BLaER1 treated with 17β-estradiol and CSF1 and Interleukin-3, amounts not matched to agents 10 nM and 100 nM (cell line): Measurements from ENCODE around the gene ALK.
A peak's percentile ranks its signal among the peaks of the same experiment; 100 is the strongest.

ENCODE experiments used
- H3K27ac ChIP-seq, 11 experiments: shearing (Covaris generic); formaldehyde crosslinking; 2 replicates each; pipeline ENCODE4 v1.8.1; 2022
- H3K27me3 ChIP-seq, 11 experiments: shearing (Covaris generic); formaldehyde crosslinking; 2 replicates each; pipeline ENCODE4 v1.8.1; 2022
- H3K36me3 ChIP-seq, 11 experiments: shearing (Covaris generic); formaldehyde crosslinking; 2 replicates each; pipeline ENCODE4 v1.8.1; 2022
- H3K4me1 ChIP-seq, 10 experiments: shearing (Covaris generic); formaldehyde crosslinking; 2 replicates each; pipeline ENCODE4 v1.8.1; 2022
- H3K4me2 ChIP-seq, 11 experiments: shearing (Covaris generic); formaldehyde crosslinking; 2 replicates each; pipeline ENCODE4 v1.8.1; 2022
- H3K4me3 ChIP-seq, 10 experiments: shearing (Covaris generic); formaldehyde crosslinking; 2 replicates each; pipeline ENCODE4 v1.8.1; 2022
- H3K9ac ChIP-seq, 11 experiments: shearing (Covaris generic); formaldehyde crosslinking; 2 replicates each; pipeline ENCODE4 v1.8.1; 2022
- H3K9me3 ChIP-seq, 11 experiments: shearing (Covaris generic); formaldehyde crosslinking; replicated peaks in 1 of 11; 2 replicates each; pipeline ENCODE4 v1.8.1; 2022
- H4K20me1 ChIP-seq, 11 experiments: shearing (Covaris generic); formaldehyde crosslinking; 2 replicates each; pipeline ENCODE4 v1.8.1; 2022
- Cebpa-rat ChIP-seq, 11 experiments: shearing (Covaris generic); IDR thresholded peaks; 2 replicates each; pipeline ENCODE4 v1.8.1; 2022

ALK gene

GRCh38 chr2:29918941-29919340, 2.4 kb downstream of the ALK start:
- Histone ChIP-seq H3K4me1 (peaks cover 29 to 49% (median 44%) of the 10 kb centered on the region in 10 experiments), H3K27me3 (peaks cover 20 to 32% (median 27%) of the 10 kb centered on the region in 11 experiments), H3K36me3 (no peaks in the 10 kb centered on the region), H3K4me3 (no peak overlapping the region), H4K20me1 (peaks cover 0 to 20% (median 11%) of the 10 kb centered on the region in 11 experiments; a peak in 12 of 22 replicates), H3K9me3 (peaks cover 0 to 10% (median 0%) of the 10 kb centered on the region in 11 experiments; a peak in 4 of 22 replicates), H3K27ac (no peak overlapping the region), H3K4me2 (peak overlapping the region in 9 of 11 experiments; percentile 30 to 100 (median 96); a peak in 15 of 22 replicates), H3K9ac (no peak overlapping the region)
- no peak for TF ChIP-seq Cebpa-rat (IDR thresholded peaks at IDR 0.05)

DNA sequence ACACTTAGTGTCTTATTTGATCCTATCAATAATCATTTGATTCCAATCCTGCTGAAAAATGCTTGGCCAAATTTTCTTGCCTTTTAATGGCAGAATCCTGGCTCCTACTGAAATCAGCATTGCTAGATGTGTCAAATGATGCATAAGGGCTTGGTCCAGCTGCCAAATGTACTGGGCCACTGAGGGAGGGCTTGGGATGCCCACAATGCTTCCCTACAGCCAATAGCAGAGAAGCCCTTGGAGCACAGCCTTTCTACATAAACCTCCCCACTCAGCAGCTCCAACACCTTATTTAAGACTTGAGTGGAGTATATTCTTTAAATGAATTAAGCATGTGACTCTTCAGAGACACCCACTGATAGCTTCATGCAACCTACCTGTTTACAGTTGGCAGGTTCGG, 3.6 kb downstream of the ALK start:
- peak overlapping the region in 10 of 11 experiments; percentile 6 to 100 (median 95); a peak in 17 of 22 replicates for H3K4me2 ChIP-seq
- H3K27me3 ChIP-seq: peaks cover 20 to 32% (median 27%) of the 10 kb centered on the region in 11 experiments
- H3K4me3 ChIP-seq: no peak overlapping the region
- H4K20me1 ChIP-seq: peaks cover 0 to 19% (median 11%) of the 10 kb centered on the region in 11 experiments; a peak in 12 of 22 replicates
- H3K36me3 ChIP-seq: no peaks in the 10 kb centered on the region
- no peak overlapping the region for H3K9ac ChIP-seq
- no peak overlapping the region for H3K27ac ChIP-seq
- no peak for TF ChIP-seq Cebpa-rat (IDR thresholded peaks at IDR 0.05)
- peaks cover 0 to 10% (median 0%) of the 10 kb centered on the region in 11 experiments; a peak in 4 of 22 replicates for H3K9me3 ChIP-seq
- H3K4me1 ChIP-seq: peaks cover 28 to 55% (median 52%) of the 10 kb centered on the region in 10 experiments

DNA sequence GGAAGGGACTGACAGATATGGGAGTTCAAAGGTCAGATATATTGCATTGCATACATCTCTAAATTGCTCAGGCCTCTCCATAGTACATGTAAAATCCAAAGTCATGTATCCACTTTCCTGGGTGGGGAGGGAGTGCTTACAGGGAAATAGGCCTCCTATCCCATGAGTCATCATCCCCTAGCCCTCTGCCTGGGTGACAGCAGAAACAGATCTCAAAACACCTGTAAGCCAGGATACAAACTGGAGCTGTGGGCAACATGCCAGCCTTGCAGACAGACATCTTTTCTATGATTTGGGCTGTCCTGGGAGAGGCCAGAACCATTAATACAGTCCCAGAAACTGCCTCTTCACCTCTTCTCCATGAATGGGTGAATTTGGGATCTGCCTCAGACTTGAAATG, 4.8 kb downstream of the ALK start:
- Histone ChIP-seq H3K36me3 (no peaks in the 10 kb centered on the region), H3K4me1 (peaks cover 18 to 49% (median 45%) of the 10 kb centered on the region in 10 experiments), H3K9me3 (peaks cover 0 to 10% (median 0%) of the 10 kb centered on the region in 11 experiments; a peak in 4 of 22 replicates), H3K27me3 (peaks cover 19 to 21% (median 21%) of the 10 kb centered on the region in 11 experiments), H3K9ac (no peak overlapping the region), H3K27ac (no peak overlapping the region), H3K4me3 (no peak overlapping the region), H3K4me2 (no peak overlapping the region), H4K20me1 (peaks cover 0 to 18% (median 10%) of the 10 kb centered on the region in 11 experiments; a peak in 12 of 22 replicates)
- TF ChIP-seq Cebpa-rat (IDR thresholded peaks at IDR 0.05): no peak

DNA sequence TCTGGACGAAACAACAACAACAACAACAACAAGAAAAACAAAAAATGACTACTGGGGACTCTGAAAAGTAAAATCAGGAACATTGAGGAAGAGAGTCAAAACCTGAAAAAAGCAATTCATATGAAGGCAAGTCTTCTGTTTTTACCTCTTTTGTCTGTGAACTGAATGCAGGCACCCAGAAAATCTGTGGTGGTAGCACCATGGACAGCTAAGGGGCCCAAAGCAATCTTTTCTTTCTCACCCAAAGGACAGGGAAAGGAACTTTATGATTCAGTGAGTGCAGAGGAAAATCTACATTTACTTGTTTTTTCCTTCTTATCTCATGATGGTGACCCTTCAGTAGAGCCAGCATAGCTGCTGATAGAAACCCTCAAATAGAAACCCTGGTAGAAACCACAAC, 10.4 kb downstream of the ALK start:
- no peak overlapping the region for H3K4me3 ChIP-seq
- H3K9ac ChIP-seq: no peak overlapping the region
- H3K4me1 ChIP-seq: peaks cover 0 to 9% (median 7%) of the 10 kb centered on the region in 10 experiments; a peak in 11 of 20 replicates
- peaks cover 0 to 14% (median 0%) of the 10 kb centered on the region in 11 experiments; a peak in 4 of 22 replicates for H3K9me3 ChIP-seq
- H3K36me3 ChIP-seq: no peaks in the 10 kb centered on the region
- no peaks in the 10 kb centered on the region for H4K20me1 ChIP-seq
- no peak overlapping the region for H3K4me2 ChIP-seq
- no peaks in the 10 kb centered on the region for H3K27me3 ChIP-seq
- H3K27ac ChIP-seq: no peak overlapping the region
- TF ChIP-seq Cebpa-rat (IDR thresholded peaks at IDR 0.05): no peak

- Histone ChIP-seq H4K20me1 (no peaks in the 10 kb centered on the region), H3K4me2 (no peak overlapping the region)
- no peak for TF ChIP-seq Cebpa-rat (IDR thresholded peaks at IDR 0.05)
Measured at GRCh38 chr2:29910465-29910864, 10.9 kb downstream of the ALK start.

DNA sequence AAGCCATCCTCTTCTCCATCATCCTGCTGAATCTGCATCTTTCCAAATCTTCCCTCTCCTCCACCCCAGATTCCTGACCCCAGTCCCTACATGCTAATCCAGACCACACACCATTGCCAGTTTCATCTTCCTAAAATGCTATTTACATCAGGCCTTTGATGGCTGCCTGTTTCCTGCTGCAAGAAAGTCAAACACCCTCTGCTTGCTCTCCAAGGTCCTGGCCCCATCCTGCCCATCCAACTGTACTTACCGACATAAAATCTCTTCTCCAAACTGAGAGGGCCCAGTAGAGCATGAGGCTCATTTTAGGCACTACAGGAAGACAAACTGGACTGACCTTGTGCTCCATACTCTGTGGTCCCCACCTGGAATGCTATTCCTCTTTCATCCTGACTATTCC, 19.0 kb downstream of the ALK start:
- no peak overlapping the region for H3K4me3 ChIP-seq
- TF ChIP-seq Cebpa-rat (IDR thresholded peaks at IDR 0.05): no peak
- no peaks in the 10 kb centered on the region for H3K27me3 ChIP-seq
- no peaks in the 10 kb centered on the region for H3K36me3 ChIP-seq
- no peak overlapping the region for H3K27ac ChIP-seq
- H4K20me1 ChIP-seq: no peaks in the 10 kb centered on the region
- no peaks in the 10 kb centered on the region for H3K4me1 ChIP-seq
- H3K4me2 ChIP-seq: no peak overlapping the region
- H3K9me3 ChIP-seq: no peaks in the 10 kb centered on the region
- H3K9ac ChIP-seq: no peak overlapping the region

More at GRCh38 chr2:29910465-29910864, 10.9 kb downstream of the ALK start:
- Histone ChIP-seq H3K9ac (no peak overlapping the region), H3K27me3 (no peaks in the 10 kb centered on the region), H3K4me3 (no peak overlapping the region), H3K4me1 (peaks cover 0 to 9% (median 7%) of the 10 kb centered on the region in 10 experiments; a peak in 11 of 20 replicates), H3K36me3 (no peaks in the 10 kb centered on the region), H3K9me3 (peaks cover 0 to 14% (median 0%) of the 10 kb centered on the region in 11 experiments; a peak in 4 of 22 replicates), H3K27ac (no peak overlapping the region)

GRCh38 chr2:29900971-29901633, 20.3 kb downstream of the ALK start:
- no peak for TF ChIP-seq Cebpa-rat (IDR thresholded peaks at IDR 0.05)
- H3K9ac ChIP-seq: no peak overlapping the region
- H3K4me3 ChIP-seq: no peak overlapping the region
- H4K20me1 ChIP-seq: no peaks in the 10 kb centered on the region
- no peaks in the 10 kb centered on the region for H3K36me3 ChIP-seq
- H3K4me2 ChIP-seq: no peak overlapping the region
- H3K27ac ChIP-seq: no peak overlapping the region
- no peaks in the 10 kb centered on the region for H3K9me3 ChIP-seq
- no peaks in the 10 kb centered on the region for H3K27me3 ChIP-seq
- no peaks in the 10 kb centered on the region for H3K4me1 ChIP-seq

DNA sequence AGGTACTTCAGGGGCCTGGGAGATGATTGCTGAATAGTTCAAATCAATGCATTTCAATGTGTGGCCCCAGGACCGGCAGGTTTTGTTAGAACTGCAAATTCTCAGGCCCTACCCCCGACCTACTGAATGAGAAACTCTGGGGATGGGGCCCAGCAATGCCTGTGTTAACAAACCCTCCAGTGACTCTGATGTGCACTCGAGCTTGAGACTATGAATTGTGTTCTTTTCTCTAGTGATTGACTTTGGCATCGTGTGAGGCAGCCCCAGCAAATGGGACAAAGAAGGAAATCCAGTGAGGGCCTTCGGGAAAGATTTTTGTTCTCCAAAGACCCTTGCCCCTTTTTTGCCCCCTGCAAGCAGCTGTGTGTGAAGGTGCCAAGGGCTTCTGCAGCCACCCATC, 22.4 kb downstream of the ALK start:
- no peaks in the 10 kb centered on the region for H3K27me3 ChIP-seq
- no peak overlapping the region for H3K4me2 ChIP-seq
- H3K9me3 ChIP-seq: no peaks in the 10 kb centered on the region
- no peaks in the 10 kb centered on the region for H3K36me3 ChIP-seq
- TF ChIP-seq Cebpa-rat (IDR thresholded peaks at IDR 0.05): no peak
- no peaks in the 10 kb centered on the region for H4K20me1 ChIP-seq
- no peak overlapping the region for H3K27ac ChIP-seq
- no peaks in the 10 kb centered on the region for H3K4me1 ChIP-seq
- no peak overlapping the region for H3K9ac ChIP-seq
- H3K4me3 ChIP-seq: no peak overlapping the region

- Histone ChIP-seq H3K4me3 (no peak overlapping the region), H3K9me3 (no peaks in the 10 kb centered on the region), H3K4me2 (no peak overlapping the region), H3K4me1 (no peaks in the 10 kb centered on the region), H4K20me1 (no peaks in the 10 kb centered on the region), H3K9ac (no peak overlapping the region), H3K27ac (no peak overlapping the region), H3K36me3 (no peaks in the 10 kb centered on the region), H3K27me3 (no peaks in the 10 kb centered on the region)
- TF ChIP-seq Cebpa-rat (IDR thresholded peaks at IDR 0.05): no peak
Measured at GRCh38 chr2:29894822-29895614, 26.4 kb downstream of the ALK start.
